SK-N-SH treated with all-trans-retinoic acid at 6 μM for 48 hours (cell line): ENCODE measurements around the gene MAP3K1.
A peak's percentile ranks its signal among the peaks of the same experiment; 100 is the strongest.

Experiments
- ATAC-seq: fragments of 200-7000 bp; cut with Tn5 transposase; 3 replicates; pipeline ENCODE4 v1.9.1; 2020; ENCODE audit warnings: mild to moderate bottlenecking, moderate library complexity
- ARNTL ChIP-seq: fragments of 450-650 bp; formaldehyde crosslinking; IDR thresholded peaks from 2 replicates; pipeline ENCODE4 v1.5.0; 2020; ENCODE audit warnings: low read depth, mild to moderate bottlenecking, moderate library complexity, borderline replicate concordance
- BACH2 ChIP-seq: fragments of 250-450 bp; sonication (Bioruptor Pico); IDR thresholded peaks from 2 replicates; pipeline ENCODE4 v1.9.0; 2021; ENCODE audit warnings: mild to moderate bottlenecking, borderline replicate concordance
- CSDC2 ChIP-seq: fragments of 250-450 bp; sonication (Bioruptor Pico); IDR thresholded peaks from 2 replicates; pipeline ENCODE4 v1.5.0; 2020; ENCODE audit warnings: mild to moderate bottlenecking, moderate library complexity
- ESRRG ChIP-seq: fragments of 250-450 bp; sonication (Bioruptor Pico); IDR thresholded peaks from 2 replicates; pipeline ENCODE4 v1.6.1; 2021; ENCODE audit warnings: mild to moderate bottlenecking
- GLIS3 ChIP-seq: fragments of 250-450 bp; sonication (Bioruptor Pico); IDR thresholded peaks from 2 replicates; pipeline ENCODE4 v1.5.0; 2020; ENCODE audit warnings: mild to moderate bottlenecking, moderate library complexity
- OSR1 ChIP-seq: fragments of 250-450 bp; sonication (Bioruptor Pico); IDR thresholded peaks from 2 replicates; pipeline ENCODE4 v1.8.0; 2022; ENCODE audit warnings: moderate library complexity, mild to moderate bottlenecking, inconsistent platforms
- PPARA ChIP-seq: fragments of 250-450 bp; sonication (Bioruptor Pico); IDR thresholded peaks from 2 replicates; pipeline ENCODE4 v1.5.0; 2020; ENCODE audit warnings: mild to moderate bottlenecking, borderline replicate concordance
- RARB ChIP-seq: fragments of 250-450 bp; sonication (Bioruptor Pico); IDR thresholded peaks from 2 replicates; pipeline ENCODE4 v1.8.0; 2021; ENCODE audit warnings: mild to moderate bottlenecking, moderate library complexity
- SNAI2 ChIP-seq: fragments of 250-450 bp; sonication (Bioruptor Pico); IDR thresholded peaks from 2 replicates; pipeline ENCODE4 v1.5.0; 2020; ENCODE audit warnings: mild to moderate bottlenecking, moderate library complexity
- TCF4 ChIP-seq: fragments of 250-450 bp; sonication (Bioruptor Pico); IDR thresholded peaks from 2 replicates; pipeline ENCODE4 v1.8.0; 2021; ENCODE audit warnings: mild to moderate bottlenecking, moderate library complexity, borderline replicate concordance
- ZC3H10 ChIP-seq: fragments of 250-450 bp; sonication (Bioruptor Pico); IDR thresholded peaks from 2 replicates; pipeline ENCODE4 v1.5.1; 2021; ENCODE audit warnings: mild to moderate bottlenecking, moderate library complexity
- ZFP3 ChIP-seq: fragments of 250-450 bp; sonication (Bioruptor Pico); IDR thresholded peaks from 2 replicates; pipeline ENCODE4 v1.5.0; 2020; ENCODE audit warnings: mild to moderate bottlenecking, moderate library complexity
- ZFP30 ChIP-seq: fragments of 450-650 bp; formaldehyde crosslinking; IDR thresholded peaks from 2 replicates; pipeline ENCODE4 v1.5.0; 2022; ENCODE audit warnings: mild to moderate bottlenecking, moderate library complexity
- ZNF565 ChIP-seq: fragments of 450-650 bp; formaldehyde crosslinking; conservative IDR thresholded peaks from 2 replicates; pipeline ENCODE4 v1.5.0; 2020; ENCODE audit warnings: low read depth, mild to moderate bottlenecking, moderate library complexity
- ZNF8 ChIP-seq: fragments of 450-650 bp; formaldehyde crosslinking; IDR thresholded peaks from 2 replicates; pipeline ENCODE4 v1.5.0; 2020; ENCODE audit warnings: mild to moderate bottlenecking, moderate library complexity
- TF ChIP-seq, protein P1 (sequence below): fragments of 250-450 bp; sonication (Bioruptor Pico); IDR thresholded peaks from 2 replicates; pipeline ENCODE4 v1.8.0; 2020; ENCODE audit warnings: mild to moderate bottlenecking, moderate library complexity, borderline replicate concordance
- TF ChIP-seq, protein P2 (sequence below): fragments of 250-450 bp; sonication (Bioruptor Pico); IDR thresholded peaks from 2 replicates; pipeline ENCODE4 v1.8.0; 2021; ENCODE audit warnings: low read depth, mild to moderate bottlenecking, moderate library complexity, borderline replicate concordance
- TF ChIP-seq, protein P3 (sequence below): fragments of 250-450 bp; sonication (Bioruptor Pico); IDR thresholded peaks from 2 replicates; pipeline ENCODE4 v1.5.1; 2020; ENCODE audit warnings: low read depth, mild to moderate bottlenecking, moderate library complexity
- TF ChIP-seq, protein P4 (sequence below): fragments of 250-450 bp; sonication (Bioruptor Pico); IDR thresholded peaks from 2 replicates; pipeline ENCODE4 v1.5.0; 2020; ENCODE audit warnings: mild to moderate bottlenecking, moderate library complexity

Gene MAP3K1

DNA sequence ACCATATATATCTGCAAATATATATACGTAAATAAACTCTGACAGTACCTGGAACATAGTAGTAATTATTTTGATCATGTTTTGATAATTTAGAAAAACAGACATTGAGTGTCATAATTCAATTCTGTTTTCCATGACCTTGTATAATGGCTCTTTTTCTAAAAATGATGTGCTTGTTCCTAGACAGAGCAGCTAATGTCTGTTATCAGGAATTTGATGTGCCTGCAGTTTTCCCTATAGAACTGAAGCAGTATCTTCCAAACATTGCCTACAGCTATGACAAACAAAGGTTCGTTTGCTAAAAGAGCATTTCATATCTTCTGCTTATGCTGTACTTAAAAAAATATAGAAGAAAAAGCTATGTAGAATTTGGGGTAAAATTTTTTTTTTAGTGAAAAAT lies 99.3 kb downstream of the MAP3K1 start:
- no peak for ATAC-seq
- peak; percentile 40; the same call in 1 of the 2 replicates for TF ChIP-seq TCF4
- TF ChIP-seq OSR1 (CRISPR knock-in tag) = no peak

DNA sequence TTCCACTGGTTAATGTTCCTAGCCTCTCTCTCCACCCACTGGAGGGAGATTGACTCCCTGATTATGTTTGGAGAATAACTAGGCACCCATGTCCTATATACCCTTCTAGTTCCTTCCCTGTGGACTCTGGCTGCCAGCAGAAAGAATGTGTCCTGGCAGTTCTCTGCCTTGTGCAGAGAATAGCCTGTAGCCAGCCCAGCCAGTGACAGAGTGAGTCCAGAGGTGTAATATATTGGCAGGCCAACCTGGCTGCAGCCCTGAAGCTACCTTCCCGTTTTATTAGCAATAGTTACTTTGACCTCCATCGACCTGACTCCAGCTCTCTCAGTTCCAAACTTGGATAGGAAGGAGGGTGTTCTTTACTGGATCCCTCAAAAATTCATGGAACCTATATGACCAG lies 102.2 kb downstream of the MAP3K1 start:
- TF ChIP-seq, protein P1, sequence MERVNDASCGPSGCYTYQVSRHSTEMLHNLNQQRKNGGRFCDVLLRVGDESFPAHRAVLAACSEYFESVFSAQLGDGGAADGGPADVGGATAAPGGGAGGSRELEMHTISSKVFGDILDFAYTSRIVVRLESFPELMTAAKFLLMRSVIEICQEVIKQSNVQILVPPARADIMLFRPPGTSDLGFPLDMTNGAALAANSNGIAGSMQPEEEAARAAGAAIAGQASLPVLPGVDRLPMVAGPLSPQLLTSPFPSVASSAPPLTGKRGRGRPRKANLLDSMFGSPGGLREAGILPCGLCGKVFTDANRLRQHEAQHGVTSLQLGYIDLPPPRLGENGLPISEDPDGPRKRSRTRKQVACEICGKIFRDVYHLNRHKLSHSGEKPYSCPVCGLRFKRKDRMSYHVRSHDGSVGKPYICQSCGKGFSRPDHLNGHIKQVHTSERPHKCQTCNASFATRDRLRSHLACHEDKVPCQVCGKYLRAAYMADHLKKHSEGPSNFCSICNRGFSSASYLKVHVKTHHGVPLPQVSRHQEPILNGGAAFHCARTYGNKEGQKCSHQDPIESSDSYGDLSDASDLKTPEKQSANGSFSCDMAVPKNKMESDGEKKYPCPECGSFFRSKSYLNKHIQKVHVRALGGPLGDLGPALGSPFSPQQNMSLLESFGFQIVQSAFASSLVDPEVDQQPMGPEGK (CRISPR knock-in tag) = no peak
- TF ChIP-seq, protein P2, sequence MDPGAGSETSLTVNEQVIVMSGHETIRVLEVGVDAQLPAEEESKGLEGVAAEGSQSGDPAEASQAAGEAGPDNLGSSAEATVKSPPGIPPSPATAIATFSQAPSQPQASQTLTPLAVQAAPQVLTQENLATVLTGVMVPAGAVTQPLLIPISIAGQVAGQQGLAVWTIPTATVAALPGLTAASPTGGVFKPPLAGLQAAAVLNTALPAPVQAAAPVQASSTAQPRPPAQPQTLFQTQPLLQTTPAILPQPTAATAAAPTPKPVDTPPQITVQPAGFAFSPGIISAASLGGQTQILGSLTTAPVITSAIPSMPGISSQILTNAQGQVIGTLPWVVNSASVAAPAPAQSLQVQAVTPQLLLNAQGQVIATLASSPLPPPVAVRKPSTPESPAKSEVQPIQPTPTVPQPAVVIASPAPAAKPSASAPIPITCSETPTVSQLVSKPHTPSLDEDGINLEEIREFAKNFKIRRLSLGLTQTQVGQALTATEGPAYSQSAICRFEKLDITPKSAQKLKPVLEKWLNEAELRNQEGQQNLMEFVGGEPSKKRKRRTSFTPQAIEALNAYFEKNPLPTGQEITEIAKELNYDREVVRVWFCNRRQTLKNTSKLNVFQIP (CRISPR knock-in tag) = no peak
- no peak for TF ChIP-seq ZFP30 (CRISPR knock-in tag)

DNA sequence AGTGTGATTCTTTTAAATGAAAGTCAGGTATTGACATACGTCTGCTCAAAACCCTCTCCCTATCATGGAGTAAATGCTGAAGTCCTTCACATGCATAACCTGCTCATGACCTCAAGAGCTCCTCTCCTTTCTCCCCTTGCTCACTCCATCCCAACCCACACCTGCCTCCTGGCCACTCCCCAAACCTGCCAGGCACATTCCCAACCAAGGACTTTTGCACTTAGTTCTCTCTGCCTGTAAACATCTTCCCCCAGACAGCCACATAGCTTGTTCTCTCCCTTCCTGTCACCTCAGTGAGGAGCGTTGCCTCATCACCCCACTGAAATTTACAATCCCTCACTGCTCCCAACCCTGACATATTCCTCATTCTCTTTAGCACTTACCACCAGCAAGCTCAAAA lies 102.7 kb downstream of the MAP3K1 start:
- no peak for TF ChIP-seq PPARA (CRISPR knock-in tag)
- TF ChIP-seq OSR1 (CRISPR knock-in tag) = no peak
- TF ChIP-seq GLIS3 (CRISPR knock-in tag) = no peak
- TF ChIP-seq CSDC2 (CRISPR knock-in tag) = no peak
- no peak for TF ChIP-seq ZC3H10 (CRISPR knock-in tag)
- no peak for TF ChIP-seq BACH2 (CRISPR knock-in tag)
- no peak for TF ChIP-seq ZFP3
- no peak for TF ChIP-seq ZNF565
- no peak for TF ChIP-seq ZNF8 (CRISPR knock-in tag)
- TF ChIP-seq, protein P3, sequence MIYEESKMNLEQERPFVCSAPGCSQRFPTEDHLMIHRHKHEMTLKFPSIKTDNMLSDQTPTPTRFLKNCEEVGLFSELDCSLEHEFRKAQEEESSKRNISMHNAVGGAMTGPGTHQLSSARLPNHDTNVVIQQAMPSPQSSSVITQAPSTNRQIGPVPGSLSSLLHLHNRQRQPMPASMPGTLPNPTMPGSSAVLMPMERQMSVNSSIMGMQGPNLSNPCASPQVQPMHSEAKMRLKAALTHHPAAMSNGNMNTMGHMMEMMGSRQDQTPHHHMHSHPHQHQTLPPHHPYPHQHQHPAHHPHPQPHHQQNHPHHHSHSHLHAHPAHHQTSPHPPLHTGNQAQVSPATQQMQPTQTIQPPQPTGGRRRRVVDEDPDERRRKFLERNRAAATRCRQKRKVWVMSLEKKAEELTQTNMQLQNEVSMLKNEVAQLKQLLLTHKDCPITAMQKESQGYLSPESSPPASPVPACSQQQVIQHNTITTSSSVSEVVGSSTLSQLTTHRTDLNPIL (CRISPR knock-in tag) = no peak
- TF ChIP-seq SNAI2 = no peak
- TF ChIP-seq, protein P4, sequence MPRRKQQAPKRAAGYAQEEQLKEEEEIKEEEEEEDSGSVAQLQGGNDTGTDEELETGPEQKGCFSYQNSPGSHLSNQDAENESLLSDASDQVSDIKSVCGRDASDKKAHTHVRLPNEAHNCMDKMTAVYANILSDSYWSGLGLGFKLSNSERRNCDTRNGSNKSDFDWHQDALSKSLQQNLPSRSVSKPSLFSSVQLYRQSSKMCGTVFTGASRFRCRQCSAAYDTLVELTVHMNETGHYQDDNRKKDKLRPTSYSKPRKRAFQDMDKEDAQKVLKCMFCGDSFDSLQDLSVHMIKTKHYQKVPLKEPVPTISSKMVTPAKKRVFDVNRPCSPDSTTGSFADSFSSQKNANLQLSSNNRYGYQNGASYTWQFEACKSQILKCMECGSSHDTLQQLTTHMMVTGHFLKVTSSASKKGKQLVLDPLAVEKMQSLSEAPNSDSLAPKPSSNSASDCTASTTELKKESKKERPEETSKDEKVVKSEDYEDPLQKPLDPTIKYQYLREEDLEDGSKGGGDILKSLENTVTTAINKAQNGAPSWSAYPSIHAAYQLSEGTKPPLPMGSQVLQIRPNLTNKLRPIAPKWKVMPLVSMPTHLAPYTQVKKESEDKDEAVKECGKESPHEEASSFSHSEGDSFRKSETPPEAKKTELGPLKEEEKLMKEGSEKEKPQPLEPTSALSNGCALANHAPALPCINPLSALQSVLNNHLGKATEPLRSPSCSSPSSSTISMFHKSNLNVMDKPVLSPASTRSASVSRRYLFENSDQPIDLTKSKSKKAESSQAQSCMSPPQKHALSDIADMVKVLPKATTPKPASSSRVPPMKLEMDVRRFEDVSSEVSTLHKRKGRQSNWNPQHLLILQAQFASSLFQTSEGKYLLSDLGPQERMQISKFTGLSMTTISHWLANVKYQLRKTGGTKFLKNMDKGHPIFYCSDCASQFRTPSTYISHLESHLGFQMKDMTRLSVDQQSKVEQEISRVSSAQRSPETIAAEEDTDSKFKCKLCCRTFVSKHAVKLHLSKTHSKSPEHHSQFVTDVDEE (CRISPR knock-in tag) = no peak
- no peak for TF ChIP-seq RARB (CRISPR knock-in tag)
- no peak for TF ChIP-seq ARNTL
- TF ChIP-seq, all 23 proteins: peak for 0
- no peak; the same call in 2 of the 3 replicates for ATAC-seq

More for the DNA sequence above, 102.2 kb downstream of the MAP3K1 start:
- ATAC-seq = peak; percentile 24; the same call in 1 of the 3 replicates

DNA sequence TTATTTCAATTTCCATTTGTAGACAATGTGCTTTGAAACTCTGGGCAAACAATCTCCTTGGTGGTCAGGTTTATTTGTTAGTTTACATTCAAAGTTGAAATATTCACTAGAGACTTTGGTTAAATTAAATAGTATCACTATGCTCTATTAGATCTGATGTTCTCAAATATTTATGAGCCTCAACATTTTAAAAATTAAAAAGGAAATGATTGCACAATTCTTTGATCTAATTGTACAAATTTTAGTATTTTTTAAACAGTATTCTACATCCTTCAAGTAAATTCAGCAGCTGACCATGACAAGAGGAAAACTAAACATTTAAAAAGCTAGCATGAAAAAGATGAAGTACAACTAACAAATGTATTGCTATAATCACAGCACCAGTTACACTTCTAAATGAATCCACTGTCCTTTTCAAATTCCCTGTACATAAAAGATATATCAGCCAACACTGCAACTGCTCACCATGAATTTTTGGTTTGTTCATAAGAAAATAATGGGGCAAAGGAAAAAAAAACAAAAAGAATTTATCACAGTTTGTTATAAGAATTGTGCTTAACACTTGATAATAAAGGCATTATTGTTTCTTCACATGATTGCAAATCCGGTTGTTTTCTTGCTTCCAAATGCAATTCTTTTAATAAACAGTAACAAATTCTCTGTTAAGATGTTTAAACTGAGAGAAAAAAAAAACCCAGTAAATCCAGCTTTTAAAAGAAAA lies 104.8 kb downstream of the MAP3K1 start:
- TF ChIP-seq PPARA (CRISPR knock-in tag) (no peak), ZC3H10 (CRISPR knock-in tag) (no peak), ZNF8 (CRISPR knock-in tag) (no peak), ESRRG (no peak), OSR1 (CRISPR knock-in tag) (no peak)
- TF ChIP-seq, protein P2 (CRISPR knock-in tag) = no peak
- TF ChIP-seq, all 23 proteins: peak for 0
- ATAC-seq = no peak
